Fibroblast of skin of right quadriceps (primary cell): ENCODE results near the gene CDH11.

Experiments
- DNase-seq: peaks from one replicate; pipeline ENCODE4 v3.0.0-alpha.2; 2013

CDH11 gene

DNA sequence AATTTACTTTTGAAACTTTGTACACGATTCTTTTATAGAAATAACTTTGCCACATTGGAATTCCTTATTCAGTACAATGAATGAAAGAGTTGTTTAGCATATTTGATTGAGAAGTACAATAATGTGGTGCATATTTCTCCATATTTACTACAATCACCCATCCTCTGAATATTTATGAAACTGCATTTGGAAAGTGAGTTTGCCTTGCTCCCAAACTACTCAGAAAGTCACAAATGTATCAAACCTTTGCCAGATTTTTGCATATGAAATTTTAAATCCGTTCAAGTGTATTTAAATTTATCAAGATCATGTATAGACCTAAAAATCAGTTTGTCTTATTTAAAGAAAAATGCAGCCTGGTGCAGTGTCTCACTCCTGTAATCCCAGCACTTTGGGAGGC lies 148.7 kb downstream of the CDH11 start:
- DNase-seq, result no peak

DNA sequence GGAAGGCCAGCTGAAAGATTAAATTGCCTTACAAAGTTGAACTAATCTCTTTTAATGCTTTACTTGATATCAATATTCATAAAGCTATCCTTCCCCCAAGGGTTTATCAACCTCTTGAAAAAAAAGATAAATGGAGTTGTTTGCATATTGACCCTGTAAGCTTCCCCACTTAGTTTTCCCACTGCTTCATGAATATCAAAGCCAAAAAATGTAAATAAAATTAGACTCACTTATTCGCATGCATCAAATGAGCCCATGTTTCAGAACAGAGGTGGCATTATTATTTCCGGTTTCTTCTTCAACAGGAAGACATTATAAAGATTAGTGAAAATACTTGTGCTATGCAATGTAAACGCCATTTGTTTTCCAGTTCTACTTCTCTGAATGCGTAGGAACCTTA lies 150.7 kb downstream of the CDH11 start:
- no peak for DNase-seq

GRCh38 chr16:64969221-64969620 lies 152.6 kb downstream of the CDH11 start:
- DNase-seq, result no peak

- DNase-seq, result no peak
Observed at GRCh38 chr16:64968539-64968938, 153.3 kb downstream of the CDH11 start.

DNA sequence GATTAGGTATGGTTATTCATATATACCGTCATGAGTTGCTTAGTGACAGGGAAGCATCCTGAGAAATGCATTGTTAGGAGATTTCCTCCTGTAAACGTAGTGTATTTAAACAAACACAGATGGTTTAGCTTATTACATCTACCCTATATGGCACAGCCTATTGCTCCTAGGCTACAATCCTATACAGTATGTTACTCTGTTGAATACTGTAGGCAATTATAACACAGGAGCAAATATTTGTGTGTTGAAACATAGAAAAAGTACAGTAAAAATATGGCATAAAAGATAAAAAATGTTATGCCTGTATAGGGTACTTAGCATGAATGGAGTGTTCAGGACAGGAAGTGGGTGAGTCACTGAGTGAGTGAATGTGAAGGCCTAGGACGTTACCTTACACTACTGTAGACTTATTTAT lies 157.7 kb downstream of the CDH11 start:
- DNase-seq, result peak; percentile 91

- DNase-seq, result peak; percentile 35
Observed at GRCh38 chr16:64962786-64963185, 159.1 kb downstream of the CDH11 start.

DNA sequence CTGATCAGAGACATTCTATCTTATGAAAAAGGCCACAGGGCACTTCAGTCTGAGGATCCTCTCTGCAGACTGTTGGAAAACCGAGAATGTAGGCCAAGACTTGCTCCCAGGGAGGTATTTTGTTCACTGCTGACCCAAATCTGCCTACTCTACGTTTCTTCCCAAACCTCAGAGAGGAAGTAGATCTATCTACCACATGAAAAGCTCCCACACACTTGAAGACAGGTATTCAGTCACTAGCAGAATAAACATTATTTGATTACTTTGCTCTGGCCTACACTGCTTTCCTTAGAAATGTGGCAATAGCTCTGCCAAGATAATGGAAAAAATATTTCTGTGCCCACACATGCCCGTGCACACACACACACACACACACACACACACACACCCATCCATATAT lies 164.6 kb downstream of the CDH11 start:
- DNase-seq, result no peak

GRCh38 chr16:64952177-64952576 lies 169.7 kb downstream of the CDH11 start:
- peak; percentile 81 for DNase-seq

- no peak for DNase-seq
Observed at GRCh38 chr16:64951193-64951592, 170.7 kb downstream of the CDH11 start.

DNA sequence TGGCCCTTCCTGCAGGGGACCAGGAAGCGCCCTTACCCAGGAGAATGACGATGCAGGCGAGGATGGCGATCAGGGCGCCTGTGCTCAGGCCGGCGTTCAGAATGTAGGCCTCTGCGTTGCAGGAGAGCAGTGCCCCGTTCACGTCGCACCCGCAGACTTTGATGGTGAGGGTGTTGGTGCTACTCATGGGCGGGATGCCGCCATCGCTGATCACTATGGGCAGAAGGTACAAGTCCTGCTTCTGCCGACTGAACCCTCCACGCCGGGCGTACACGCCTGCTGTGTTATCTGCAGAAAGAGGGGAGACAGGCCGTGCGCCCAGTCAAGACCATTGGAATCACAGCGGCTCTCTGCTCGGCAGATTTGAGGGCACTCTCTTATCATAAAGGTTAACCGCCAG lies 171.1 kb downstream of the CDH11 start:
- DNase-seq, result no peak

DNA sequence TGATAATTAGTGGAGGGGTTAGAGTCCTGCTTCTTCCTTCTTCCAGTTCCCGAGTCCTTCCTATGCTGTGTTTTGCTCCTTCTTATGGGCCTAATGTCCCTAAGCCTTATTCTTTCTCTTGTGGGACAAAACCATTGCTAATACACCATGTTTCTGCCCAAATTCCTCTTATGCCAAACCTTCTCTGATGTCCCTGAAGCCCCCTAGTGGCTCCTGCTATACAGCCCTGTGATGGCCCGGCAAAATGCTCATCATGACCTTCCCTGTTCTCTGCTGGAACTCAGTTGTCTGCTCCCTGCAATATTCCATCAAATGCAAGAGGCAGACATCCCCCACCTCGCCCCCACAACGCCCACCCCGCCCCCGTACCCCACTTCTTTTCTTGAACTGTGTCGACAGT lies 171.6 kb downstream of the CDH11 start:
- DNase-seq, result no peak

GRCh38 chr16:64948056-64948455 lies 173.8 kb downstream of the CDH11 start:
- DNase-seq, result no peak

GRCh38 chr16:64947651-64948050 lies 174.2 kb downstream of the CDH11 start:
- no peak for DNase-seq

GRCh38 chr16:64933885-64934284 lies 188.0 kb downstream of the CDH11 start:
- DNase-seq, result no peak

DNA sequence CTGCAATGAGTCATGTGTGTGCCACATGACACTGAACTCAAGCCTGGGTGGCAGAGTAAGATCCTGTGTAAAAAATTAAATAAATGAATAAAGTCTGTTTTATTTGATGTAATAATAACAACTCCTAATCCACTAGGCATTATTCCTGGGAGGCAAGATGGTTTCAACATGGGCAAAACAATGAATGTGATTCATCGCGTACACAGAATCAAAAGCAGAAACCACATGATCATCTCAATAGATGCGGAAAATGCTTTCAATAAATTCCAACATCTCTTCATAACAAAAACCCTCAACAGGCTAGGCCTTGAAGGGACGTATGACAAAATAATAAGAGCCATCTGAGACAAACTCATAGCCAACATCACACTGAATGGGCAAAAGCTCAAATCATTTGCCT lies 195.4 kb downstream of the CDH11 start:
- no peak for DNase-seq

GRCh38 chr16:64925166-64925565 lies 196.7 kb downstream of the CDH11 start:
- DNase-seq, result no peak

DNA sequence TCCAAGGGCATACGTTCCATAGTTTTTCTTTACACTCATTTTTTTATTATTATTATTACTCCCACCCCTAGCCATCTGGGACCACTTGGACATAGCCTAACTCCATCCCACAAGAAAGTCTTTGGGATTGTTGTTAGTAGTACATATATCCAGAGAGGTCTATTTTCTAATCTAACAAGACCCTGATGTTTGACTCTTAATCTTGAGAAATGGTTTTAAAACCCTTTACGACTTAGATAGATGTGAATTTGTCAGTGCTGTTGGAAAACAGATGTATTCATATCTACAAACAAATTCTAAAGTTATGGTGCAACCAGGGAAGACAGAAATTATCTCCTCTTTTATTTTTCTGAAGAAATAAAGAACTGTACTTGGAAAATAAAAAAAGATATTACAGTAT lies 197.8 kb downstream of the CDH11 start:
- DNase-seq, result no peak

- DNase-seq, result peak; percentile 59
Observed at GRCh38 chr16:64919929-64920607, 201.8 kb downstream of the CDH11 start.

- DNase-seq, result no peak
Observed at GRCh38 chr16:64919141-64919540, 202.7 kb downstream of the CDH11 start.

- no peak for DNase-seq
Observed at GRCh38 chr16:64916051-64916450, 205.8 kb downstream of the CDH11 start.

- DNase-seq, result peak; percentile 97
Observed at GRCh38 chr16:64910356-64910755, 211.5 kb downstream of the CDH11 start.

DNA sequence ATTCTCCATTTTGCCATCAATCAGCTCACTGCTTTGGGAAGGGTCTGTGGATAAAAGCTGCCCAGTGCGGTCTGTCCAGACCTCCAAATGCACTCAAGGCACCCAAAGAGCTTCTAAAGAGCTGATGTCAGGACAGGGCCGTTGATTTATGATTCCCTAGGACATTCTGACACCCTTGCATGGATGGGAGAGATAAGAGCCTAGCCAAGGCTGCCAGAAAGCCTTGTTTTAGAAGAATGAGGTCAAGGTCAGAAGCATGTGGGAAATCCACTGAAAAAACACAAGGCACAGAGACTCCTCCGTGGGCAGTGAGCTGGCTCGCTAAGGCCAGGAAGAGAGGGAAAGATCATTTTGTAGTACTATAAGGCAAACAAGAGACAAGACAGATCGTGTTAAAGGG lies 214.0 kb downstream of the CDH11 start:
- no peak for DNase-seq

GRCh38 chr16:64903770-64904169 lies 218.1 kb downstream of the CDH11 start:
- DNase-seq, result no peak

- DNase-seq, result no peak
Observed at GRCh38 chr16:64900517-64900916, 221.3 kb downstream of the CDH11 start.

- DNase-seq, result peak; percentile 39
Observed at GRCh38 chr16:64900019-64900418, 221.8 kb downstream of the CDH11 start.

DNA sequence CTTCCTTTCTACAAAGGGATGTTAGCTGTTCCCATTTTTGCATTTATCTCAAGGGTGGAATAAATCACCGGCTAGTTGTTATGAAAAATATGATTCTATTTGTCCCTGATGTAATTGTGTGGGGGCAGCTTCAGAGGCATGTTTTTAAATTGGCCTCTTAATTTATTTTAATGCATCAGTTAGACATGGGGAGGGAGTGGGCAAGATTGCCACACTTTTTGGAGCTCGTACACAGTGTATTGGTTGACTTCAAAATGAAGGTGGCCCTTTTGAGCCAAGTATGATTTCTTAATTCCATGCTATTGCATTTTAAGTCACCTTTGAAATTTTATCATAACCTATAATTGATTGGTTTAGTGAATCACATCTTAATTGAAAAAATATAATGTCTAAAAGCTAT lies 223.7 kb downstream of the CDH11 start:
- no peak for DNase-seq
